Stimulated activated CD8-positive, alpha-beta memory T cell treated with anti-CD3 and anti-CD28 coated beads, Interleukin-12 subunit alpha, Interleukin-12 subunit beta, amount 100 ng/mL, for 4 hours (primary cell): ENCODE results near the gene EPHB4.

Source experiments
- DNase-seq: peaks from one replicate; pipeline ENCODE4 v3.0.0-alpha.2; 2020; ENCODE audit warnings: low read depth

Gene EPHB4

DNA sequence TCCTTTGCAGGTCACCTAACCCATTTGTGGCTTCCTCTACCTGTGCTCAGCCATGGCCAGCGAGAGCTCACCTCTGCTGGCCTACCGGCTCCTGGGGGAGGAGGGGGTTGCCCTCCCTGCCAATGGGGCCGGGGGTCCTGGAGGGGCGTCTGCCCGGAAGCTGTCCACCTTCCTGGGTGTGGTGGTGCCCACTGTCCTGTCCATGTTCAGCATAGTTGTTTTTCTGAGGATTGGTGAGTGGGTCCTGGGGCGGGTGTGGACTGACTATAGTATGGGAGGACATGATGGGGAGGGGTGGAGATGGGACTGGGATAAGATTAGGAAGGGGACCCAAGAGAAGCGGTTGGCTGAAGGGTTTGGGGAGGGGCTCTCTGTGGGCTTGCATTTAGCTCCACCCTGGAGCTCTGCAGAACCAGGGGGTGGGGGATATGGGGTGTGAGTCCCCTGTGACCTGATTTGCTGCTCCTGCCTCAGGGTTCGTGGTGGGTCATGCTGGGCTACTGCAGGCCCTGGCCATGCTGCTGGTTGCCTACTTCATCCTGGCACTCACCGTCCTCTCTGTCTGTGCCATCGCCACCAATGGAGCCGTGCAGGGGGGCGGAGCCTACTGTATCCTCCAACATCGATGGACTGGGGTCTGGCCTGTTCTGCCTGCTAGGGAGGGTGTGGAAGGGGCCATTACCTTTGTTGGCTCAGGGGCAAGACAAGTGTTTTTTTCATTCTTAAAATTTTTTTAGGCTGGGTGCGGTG is 27.0 kb upstream of the EPHB4 start:
- no peak for DNase-seq

DNA sequence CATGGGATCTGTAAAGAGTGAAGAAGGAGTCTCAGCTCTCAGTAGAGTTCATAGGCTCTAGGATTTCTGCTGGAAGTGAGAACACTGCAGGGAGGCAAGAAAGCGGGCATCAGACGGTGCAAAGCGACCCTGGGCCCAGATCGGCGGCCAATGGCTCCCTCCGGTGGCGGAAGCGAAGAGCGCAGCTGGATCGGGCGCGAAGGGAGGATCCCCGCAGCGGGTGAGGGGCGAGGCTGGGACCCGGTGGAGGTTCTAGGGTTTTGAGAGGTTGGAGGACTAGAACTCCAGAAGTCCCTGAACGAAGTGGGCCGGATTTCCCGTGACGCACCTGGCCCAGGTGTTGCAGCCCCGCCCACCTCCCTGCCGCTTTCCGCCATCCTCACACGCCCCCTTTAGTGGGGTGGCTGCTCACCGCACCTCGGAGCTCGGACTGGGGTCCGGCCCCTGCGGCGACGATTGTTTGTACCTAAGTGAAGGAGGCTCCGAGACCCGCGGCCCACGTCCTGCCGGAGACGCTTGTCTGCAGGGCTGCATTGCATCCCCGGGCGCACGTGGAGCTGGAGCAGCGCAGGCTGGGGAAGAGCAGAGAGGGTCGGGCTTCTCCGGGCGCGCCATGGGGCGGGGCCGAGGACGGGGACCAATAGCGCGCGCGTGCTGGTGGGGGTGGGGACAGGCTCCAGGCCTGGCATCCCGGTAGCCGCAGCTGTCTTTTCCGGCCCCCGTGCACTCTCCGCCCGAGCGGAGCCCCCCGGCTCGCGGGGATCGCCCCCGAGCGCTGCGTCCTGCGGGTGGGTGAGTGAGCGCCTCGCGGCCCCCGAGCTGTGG is 24.9 kb upstream of the EPHB4 start, which contains the start of gene SLC12A9:
SLC12A9 (plus strand) TSS at position 666 of the 825 bp plus-strand sequence. CDS start 1,485 bp downstream, outside the sequence.
- DNase-seq = peak; percentile 78

DNA sequence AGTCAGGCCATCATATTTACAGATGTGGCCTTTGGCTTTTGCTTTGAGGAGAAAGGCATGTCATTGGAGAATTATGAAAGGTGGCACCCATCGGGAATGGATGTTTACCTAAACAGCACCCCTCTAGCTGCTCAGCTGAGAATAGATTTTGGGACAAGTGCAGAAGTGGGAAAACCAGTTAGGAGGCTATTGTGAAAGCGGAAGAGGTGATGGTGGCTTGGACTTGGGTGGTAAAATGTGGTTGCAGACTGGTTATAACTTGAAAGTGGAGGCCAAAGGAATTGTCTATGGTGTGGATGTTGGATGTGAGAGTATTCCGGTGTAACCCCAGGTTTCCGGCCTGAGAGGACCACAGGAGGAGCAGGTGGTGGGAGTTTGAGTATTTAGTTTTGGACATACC is 20.0 kb upstream of the EPHB4 start:
- DNase-seq = no peak

DNA sequence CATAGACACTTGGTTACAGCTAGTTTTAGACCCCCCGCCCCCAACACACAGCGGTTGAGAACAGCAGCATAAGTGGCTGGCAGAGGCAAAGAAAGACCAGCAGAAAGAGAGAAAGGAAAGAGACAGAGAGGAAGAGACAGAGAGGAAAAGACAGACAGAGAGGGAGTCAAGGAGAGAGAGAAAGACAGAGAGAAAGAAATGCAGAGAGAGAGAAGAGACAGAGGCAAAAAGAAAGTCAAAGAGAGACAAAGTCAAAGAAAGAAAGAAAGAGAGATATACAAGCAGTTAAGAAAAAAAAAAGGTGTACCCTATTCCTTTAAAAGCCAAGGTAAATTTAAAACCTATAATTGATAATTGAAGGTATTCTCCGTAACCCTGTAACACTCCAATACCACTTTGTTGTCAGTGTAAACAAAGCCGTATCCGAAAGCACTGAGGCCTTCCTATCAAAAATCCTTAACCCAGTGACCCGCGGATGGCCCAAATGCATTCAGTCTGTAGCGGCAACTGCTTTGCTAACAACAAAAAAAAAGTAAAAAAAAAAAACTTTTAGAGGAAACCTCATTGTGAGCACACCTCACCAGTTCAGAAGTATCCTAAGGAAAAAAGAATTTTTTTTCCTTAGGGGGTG is 13.3 kb upstream of the EPHB4 start:
- DNase-seq = no peak

DNA sequence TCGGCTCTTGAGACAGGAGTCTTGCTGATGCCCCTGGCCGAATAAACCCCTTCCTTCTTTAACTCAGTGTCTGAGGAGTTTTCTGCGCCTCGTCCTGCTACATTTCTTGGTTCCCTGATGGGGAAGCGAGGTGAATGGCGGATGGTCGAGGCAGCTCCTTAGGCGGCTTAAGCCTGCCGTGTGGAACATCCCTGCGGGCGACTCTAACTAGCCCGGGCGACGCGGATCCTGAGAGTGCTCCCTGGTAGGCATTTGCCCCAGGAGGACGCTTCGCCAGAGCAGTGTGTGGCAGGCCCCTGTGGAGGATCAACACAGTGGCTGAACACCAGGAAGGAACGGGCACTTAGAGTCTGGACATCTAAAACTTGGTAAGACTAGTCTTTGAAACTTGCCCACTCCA is 12.0 kb upstream of the EPHB4 start:
- DNase-seq = no peak

DNA sequence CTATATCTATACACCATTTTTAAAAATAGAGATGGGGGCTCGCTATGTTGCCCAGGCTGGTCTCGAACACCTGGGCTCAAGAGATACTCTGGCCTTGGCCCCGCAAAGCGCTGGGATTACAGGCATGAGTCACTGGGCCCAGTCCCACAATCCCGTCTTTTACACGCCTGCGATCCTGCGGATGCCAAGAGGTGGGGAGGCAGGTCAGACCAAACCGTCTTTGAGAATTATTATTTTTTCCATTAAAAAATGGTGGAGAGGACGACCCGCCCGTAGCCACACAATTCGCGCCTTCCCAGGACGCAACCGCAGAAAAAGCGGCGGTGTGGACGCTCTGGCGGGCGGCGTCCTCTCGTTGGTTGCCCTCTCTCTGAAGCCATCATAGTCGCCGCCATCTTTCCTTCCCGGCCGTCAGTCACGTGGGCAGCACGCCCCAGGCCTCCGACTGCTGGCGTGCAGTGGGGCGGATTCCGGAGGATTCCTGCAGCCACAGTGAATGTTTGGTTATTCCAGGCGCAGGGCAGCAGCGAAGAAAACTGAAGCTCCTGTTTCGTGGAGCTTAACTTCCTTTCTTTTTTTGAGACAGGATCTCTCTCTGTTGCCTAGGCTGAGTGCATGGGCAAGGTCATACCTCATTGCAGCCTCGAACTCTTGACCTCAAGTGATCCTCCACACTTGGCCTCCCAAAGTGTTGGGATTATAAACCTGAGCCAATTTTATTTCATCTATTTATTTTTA is 9.9 kb upstream of the EPHB4 start:
- DNase-seq = peak; percentile 61

DNA sequence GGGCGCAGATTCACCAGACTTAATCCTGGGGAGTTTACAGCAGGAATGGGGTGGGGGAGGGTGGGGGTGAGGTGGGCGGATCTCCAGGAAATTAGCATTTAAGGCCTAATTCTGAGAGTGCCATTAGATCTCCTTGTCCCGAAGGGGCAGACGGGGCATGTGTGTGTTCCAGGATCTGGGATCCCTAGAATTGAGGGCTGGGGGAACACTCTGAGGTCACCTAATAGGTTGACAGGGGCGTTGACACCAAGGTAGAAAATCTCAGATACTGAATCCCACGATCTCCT is 9.4 kb upstream of the EPHB4 start:
- no peak for DNase-seq

DNA sequence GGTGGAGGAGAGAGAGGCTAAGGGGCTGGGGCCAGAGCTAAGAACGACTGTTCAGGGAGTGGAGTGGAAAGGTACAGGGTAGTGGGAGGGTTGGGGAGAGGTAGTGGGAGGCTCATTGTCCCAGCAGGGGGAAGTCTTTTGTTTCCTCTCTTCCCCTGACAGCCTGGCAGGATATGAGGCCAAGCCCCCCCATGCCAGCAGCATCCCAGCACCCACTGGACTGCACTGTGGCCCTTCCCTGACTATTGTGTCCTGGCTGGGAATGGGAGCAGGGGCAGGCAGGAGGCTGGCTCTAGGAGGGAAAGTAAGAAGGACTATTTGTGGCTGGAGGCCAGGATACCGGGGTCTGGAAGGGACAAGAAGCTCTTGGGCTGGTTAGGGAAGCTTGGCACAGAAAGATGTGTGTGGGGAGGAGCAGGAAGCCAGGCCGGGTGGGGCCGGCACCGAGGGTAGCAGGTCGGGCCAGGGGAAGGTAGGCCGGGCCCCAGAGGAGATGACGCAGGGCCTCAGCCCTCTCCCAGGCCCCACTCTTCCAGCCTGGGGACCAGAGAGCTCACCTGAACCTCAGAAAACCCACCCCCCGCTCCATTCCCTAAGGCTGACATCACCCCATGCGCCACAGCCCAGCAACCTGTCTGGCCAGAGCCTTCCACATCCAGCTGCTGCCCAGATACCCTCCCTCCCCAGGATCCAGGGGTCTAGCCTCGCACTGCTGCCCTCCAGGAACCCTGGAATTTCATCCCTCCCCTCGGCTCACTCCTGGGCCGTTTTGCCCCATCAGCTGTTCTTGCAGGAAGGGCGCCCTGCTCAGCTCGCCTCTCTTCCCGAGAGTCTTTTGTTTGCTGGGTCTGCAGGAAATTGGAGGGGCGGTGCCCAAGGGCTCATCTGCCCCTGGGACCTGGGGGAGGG is 8.8 kb upstream of the EPHB4 start:
- no peak for DNase-seq

DNA sequence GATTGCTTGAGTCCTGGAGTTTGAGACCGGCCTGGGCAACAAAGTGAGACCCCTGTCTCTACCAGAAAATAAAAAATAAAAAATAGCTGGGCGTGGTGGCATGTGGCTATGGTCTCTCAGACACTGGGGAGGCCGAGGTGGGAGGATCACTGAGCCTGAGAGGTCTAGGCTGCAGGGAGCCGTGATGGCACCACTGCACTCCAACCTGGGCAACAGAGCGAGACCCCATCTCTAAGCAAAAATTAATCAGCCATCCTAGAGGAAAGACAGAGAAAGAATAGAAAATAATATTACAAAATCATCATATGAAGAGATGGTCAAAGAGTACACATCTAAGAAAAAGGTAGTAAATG is 4.9 kb upstream of the EPHB4 start:
- no peak for DNase-seq

DNA sequence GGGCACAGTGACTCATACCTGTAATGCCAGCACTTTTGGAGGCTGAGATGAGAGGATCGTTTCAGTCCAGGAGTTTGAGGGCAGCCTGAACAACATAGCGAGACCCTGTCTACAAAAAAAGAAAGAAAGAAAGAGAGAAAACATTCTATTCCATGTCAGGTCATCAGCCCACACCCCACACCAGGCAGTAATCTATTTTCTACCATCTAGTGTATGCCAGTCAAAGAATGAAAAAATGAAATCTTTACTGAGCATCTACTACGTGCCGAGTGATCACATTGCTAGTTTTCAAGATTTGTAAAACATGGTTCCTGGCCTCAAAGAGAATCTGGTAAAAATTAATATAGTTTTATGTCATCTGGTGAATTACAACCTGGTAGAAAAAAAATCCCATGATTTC is 3.1 kb upstream of the EPHB4 start:
- DNase-seq = no peak

DNA sequence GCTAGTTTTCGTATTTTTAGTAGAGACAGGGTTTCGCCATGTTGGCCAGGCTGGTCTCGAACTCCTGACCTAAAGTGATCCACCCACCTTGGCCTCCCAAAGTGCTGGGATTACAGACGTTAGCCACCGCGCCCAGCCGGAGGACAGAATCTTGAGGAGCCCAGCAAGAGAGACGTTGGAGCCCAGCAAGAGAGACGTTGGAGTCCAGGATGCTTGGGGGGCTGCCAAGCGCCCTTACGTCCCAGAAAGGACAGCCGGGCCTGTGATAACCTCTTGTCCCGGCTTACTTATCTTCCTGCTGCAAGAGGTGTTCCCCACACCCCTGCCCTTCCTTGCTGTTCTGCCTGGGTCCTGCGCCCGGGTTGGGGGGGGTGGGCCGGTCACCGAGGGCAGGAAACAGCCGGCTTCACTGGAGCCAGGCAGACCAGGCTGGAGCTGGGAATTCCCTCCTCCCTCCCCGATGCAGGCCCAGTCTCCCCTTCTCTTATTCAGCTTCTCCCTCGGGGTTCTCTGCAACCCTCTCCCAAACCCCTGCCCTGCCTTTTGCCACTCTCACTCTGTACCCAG is 1.9 kb upstream of the EPHB4 start:
- no peak for DNase-seq

DNA sequence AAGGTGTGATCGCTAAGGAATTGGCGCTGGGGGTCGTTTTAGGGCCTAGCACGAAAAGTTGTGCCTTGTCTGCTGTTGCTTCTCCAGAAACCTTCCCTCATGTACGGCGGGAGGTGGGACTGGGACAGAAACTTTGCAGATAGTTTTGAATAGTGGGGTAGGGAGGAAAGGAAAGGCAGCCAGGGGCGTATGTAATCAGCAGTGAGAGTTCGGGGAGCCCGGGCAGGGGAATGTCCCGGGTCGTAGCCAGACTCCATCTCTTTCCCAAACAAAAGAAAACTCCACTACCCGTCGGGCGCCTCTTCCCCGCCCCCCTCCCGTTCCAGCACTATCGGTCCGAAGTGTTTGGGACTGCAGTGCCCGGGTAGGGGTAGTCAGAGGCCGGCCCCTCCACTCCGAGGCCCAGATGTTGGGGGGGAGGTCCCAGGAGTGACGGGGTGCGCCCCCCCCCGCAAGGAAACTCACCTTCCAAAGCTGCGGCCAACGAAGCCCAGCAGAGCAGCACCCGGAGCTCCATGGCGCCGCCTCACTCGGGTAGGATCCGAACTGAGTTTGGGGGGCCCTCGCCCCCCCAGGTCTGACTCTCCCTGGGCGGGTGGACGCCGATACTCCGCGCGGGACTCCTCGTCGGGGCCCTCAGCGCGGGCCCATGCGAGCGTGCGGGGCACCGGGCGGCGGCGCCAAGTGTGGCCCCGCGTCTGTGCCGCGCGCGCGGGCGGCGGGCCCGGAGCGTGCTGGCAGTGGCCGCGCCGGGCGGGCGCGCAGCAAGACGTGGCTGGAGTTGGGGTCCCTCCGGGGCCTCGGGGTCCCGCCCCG is 601 bp downstream of the EPHB4 start:
- no peak for DNase-seq

DNA sequence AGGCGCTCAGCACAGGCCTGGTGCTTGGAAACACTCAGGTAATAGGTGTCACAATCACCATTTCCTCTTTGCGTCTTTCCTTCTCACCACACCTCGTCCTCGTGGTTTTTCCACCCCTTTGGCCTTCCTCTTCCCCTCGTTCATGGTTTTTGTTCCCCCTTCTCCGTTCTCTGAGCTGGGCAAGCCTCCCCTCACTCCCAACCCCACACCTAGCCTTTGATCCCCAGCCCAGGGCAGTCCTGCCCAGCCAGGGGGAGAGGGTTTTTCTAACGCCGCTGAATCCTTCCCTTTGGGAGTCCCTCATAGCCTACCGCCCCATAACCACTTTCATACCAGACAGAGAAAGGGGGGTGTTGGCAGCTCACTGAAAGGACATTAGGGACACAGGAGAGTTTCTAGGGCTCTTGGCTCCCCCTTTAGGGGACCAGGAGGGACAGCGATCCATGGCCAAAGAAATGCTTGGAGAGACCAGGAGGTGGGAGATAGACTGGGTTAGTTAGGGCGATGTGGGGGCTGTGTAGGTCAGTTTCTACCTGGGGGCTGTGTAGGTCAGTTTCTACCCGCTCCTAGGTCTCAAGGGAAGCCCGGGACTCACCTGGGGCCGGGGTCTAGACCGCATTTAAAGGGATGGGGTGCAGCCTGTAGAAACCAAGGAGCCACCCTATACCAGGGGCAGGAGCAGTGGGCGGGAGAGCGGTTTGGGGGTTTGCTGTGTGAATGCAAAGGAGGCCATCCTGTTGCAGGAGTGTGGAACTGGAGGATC is 1.4 kb downstream of the EPHB4 start:
- no peak for DNase-seq

DNA sequence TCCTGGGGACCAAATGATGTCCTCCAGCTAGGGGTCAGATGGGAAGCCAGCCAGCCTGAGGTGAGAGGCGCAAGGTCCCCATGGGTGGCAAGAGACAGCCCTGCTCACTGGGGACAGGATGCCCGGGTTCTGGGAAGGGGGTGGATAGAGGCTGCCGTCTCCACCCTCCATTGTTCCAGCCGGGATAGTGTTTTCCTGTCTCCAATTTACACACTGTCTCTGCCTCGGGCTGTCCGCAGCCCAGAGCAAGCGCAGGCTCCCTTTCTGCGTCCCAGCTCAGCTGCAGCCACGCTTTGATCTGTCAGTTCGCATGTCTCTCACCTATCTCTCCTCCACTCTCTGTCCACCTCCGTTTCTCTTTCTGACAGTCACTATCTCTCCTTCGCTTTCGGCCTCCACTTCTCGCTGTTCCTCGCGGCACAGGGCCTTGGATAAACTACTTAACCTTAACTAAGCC is 2.1 kb downstream of the EPHB4 start:
- DNase-seq = no peak

DNA sequence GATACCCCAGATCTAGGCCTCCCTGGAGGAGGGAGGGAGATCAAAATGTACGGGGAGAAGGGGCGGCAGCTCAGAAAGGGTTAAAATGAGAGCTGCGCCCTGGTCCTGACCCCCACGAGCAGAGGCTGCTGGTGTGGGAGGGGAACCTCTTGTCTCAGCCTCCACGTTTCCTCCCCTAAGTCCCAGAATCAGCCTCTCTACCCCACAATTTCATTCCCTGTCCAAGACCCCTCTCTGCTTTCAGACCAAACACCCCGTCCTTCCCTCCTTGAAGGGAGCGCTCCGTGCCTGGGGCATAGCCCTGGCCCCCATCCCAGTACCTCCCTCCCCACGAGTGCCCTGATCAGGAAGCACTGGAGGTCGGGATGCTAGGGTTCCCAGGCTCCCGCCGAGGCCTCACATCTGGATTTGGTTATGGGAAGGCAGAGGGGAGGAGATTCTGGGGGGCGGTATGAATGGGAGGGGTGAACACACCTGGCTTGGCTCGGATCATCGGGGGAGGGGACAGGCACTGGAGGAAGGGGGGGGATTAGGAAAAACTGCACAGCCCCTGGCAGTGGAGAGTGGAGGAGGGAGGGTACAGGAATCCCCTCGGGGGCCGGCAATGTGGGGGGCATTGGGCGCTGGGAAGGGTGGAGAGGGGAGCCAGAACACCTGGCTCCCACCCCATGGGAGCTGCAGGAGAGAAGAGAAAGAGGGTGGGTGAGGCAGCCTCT is 2.7 kb downstream of the EPHB4 start:
- DNase-seq = no peak

DNA sequence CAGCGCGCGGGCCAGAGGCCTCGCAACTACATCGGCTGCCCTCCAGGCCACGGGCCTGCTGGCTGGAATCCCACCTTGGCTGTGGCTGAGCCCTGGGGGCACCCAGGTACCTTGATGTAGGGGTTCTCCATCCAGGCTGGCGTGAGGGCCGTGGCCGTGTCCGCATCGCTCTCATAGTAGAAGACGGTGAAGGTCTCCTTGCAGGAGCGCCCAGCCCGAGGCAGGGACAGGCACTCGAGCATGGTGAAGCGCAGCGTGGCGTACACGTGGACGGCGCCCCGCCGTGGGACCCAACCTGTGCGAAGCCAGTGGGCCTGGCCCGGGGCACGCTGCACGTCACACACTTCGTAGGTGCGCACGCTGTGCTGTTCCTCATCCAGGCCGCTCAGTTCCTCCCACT is 3.8 kb downstream of the EPHB4 start:
- DNase-seq = no peak

DNA sequence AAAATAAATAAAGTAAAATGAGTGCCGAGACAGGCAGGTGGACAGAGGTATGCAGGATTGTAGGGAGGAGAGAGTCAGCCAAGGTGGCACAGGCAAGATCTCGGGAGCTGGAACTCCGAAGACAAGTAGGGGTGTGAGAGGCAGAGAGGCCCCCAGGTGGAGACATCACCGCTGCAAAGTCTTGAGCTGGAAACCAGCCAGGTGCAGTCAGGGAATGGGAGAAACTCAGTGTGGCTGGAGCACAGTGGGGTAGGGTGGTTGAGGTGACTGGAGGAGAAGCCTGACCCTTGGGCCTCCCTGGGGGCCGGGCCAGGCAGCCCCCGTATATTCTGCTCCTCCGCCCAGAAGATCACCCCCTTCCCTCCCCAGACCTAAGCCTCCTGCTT is 4.2 kb downstream of the EPHB4 start:
- DNase-seq = no peak

DNA sequence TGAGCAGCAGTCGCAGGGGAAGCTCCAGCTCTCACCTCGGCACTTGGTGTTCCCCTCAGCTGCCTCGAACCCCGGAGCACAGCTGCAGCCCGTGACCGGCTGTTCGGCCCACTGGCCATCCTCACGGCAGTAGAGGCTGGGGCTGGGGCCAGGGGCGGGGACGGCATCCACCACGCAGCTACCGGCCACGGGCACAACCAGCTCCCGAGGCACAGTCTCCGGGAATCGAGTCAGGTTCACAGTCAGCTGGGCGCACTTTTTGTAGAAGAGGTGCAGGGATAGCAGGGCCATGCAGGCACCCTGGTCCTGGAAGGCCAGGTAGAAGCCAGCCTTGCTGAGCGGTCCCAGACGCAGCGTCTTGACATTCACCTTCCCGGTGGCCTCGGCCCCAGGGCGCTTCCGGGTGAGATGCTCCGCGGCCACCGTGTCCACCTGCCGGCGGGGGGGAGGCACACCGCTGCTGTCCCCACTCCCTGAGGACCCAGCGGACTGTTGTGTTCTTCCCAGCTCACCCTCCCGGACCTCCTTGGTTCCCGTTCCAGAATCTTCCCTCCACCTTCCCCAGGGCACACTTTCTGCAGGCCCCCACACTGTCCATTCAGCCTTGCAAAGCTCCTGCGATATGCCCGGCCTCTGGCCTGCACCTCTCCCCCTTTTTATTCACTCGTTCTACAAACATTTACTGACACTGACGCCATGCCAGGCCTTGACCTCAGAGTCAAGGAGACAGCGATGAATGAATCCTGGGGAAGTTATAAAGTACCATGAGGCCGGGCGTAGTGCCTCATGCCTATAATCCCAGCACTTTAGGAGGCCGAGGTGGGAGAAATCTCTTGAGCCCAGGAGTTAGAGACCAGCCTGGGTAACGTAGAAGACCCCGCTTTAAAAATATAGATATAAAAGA is 4.8 kb downstream of the EPHB4 start:
- DNase-seq = no peak
